ENCODE measurements around the gene PMPCA.

The PMPCA gene

DNA sequence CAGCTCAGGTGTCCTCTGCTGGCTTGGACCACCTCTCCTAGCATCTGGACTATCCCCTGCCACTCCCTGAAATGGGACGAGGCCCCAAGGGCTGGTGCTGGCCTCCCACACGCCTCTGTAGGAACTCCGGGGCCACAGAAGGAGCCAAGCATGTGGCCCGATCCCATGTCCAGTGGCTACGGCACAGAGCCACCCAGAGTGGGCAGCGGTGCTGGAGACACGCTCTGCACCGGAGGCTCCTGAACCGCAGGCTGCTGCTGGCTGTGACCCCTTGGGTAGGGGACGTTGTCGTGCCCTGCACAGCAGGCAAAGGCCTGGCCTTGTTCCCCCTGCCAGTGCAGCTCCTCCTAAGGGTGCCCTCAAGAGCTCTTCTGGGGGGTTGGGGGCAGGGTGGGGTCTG lies 30.6 kb upstream of the PMPCA start:
- Histone ChIP-seq H3K79me2 (ENCODE audit: insufficient read depth, low read length) (no peaks in the 10 kb centered on the region), H3K4me2 (ENCODE audit: low read depth, low read length, poor library complexity, severe bottlenecking) (no peak overlapping the region), H4K20me1 (ENCODE audit: low read depth, low read length) (no peaks in the 10 kb centered on the region), H3K27ac (ENCODE audit: low read depth, low read length) (no peak overlapping the region), H3K36me3 (ENCODE audit: low read length) (0 out of 2 replicates have a peak, but pooled peaks cover 4% of the 10 kb centered on the region), H3K4me3 (ENCODE audit: insufficient read depth, low read length, poor library complexity, severe bottlenecking) (no peak overlapping the region), H3K27me3 (ENCODE audit: low read length) (no peaks in the 10 kb centered on the region), H3K9me3 (ENCODE audit: insufficient read depth, low read length) (no peaks in the 10 kb centered on the region), H2AFZ (ENCODE audit: low read depth, low read length, severe bottlenecking) (no peak overlapping the region), H3F3A (ENCODE audit: insufficient read depth) (no peaks in the 10 kb centered on the region), H3K9ac (ENCODE audit: low read length) (no peak overlapping the region), H3K9me2 (replicated peaks; ENCODE audit: insufficient read depth, low read length) (no peaks in the 10 kb centered on the region)
- no peak for TF ChIP-seq EZH2phosphoT487 (conservative IDR thresholded peaks at IDR 0.05; ENCODE audit: low read length)
- TF ChIP-seq, protein P1, sequence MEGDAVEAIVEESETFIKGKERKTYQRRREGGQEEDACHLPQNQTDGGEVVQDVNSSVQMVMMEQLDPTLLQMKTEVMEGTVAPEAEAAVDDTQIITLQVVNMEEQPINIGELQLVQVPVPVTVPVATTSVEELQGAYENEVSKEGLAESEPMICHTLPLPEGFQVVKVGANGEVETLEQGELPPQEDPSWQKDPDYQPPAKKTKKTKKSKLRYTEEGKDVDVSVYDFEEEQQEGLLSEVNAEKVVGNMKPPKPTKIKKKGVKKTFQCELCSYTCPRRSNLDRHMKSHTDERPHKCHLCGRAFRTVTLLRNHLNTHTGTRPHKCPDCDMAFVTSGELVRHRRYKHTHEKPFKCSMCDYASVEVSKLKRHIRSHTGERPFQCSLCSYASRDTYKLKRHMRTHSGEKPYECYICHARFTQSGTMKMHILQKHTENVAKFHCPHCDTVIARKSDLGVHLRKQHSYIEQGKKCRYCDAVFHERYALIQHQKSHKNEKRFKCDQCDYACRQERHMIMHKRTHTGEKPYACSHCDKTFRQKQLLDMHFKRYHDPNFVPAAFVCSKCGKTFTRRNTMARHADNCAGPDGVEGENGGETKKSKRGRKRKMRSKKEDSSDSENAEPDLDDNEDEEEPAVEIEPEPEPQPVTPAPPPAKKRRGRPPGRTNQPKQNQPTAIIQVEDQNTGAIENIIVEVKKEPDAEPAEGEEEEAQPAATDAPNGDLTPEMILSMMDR (IDR thresholded peaks at IDR 0.05; ENCODE audit: insufficient read depth, low read length, poor library complexity, severe bottlenecking): no peak

DNA sequence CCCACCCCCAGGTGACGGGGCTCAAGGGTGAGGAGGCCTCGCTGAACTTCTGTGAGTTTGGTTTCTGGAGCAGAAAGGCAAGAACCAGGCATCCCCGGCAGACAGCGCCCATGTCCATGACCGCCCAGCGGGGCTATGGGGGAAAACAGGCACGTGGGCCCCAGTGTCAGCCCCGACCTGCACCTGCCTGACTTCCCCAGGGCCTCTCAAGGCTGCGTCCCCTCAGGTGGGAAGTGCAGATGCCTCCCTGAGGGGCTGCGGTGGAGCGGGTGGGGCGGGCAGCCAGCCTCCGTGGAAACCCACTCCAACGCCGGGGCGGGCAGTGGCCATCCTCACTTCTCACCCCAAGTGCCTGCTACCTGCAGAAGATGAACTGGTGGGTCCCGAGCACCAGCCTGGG lies 30.1 kb upstream of the PMPCA start:
- H3K36me3 ChIP-seq (ENCODE audit: low read length): 0 out of 2 replicates have a peak, but pooled peaks cover 4% of the 10 kb centered on the region

DNA sequence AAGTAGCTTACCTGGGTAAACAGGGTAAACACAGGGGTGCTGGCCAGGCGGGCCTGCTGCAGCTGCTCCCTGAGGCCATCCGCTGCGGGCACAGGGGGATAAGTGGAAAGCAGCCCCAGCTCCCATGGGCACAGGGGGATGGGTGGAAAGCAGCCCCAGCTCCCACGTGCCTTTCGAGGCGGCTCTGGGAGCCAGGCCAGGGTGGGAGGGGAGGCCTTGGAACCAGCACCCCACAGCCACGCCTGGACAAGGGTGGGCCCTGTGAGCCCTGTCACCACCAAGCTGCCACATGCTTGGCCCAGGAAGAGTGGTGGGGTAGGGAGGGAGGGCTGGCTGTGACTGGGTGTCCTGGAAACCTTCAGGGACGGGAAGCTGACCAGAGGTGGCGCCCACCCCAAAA lies 29.1 kb upstream of the PMPCA start:
- no peaks in the 10 kb centered on the region for H3K27me3 ChIP-seq (ENCODE audit: low read length)
- no peaks in the 10 kb centered on the region for H3K79me2 ChIP-seq (ENCODE audit: insufficient read depth, low read length)
- no peaks in the 10 kb centered on the region for H3K9me3 ChIP-seq (ENCODE audit: insufficient read depth, low read length)
- no peak overlapping the region for H3K4me3 ChIP-seq (ENCODE audit: insufficient read depth, low read length, poor library complexity, severe bottlenecking)
- H3K27ac ChIP-seq (ENCODE audit: low read depth, low read length): no peak overlapping the region
- H3F3A ChIP-seq (ENCODE audit: insufficient read depth): no peaks in the 10 kb centered on the region
- H3K9ac ChIP-seq (ENCODE audit: low read length): no peak overlapping the region
- no peak overlapping the region for H3K4me2 ChIP-seq (ENCODE audit: low read depth, low read length, poor library complexity, severe bottlenecking)
- H4K20me1 ChIP-seq (ENCODE audit: low read depth, low read length): no peaks in the 10 kb centered on the region
- H3K36me3 ChIP-seq (ENCODE audit: low read length): 0 out of 2 replicates have a peak, but pooled peaks cover 4% of the 10 kb centered on the region
- no peak overlapping the region for H2AFZ ChIP-seq (ENCODE audit: low read depth, low read length, severe bottlenecking)
- no peak for TF ChIP-seq EZH2phosphoT487 (conservative IDR thresholded peaks at IDR 0.05; ENCODE audit: low read length)
- TF ChIP-seq, protein P1 (IDR thresholded peaks at IDR 0.05; ENCODE audit: insufficient read depth, low read length, poor library complexity, severe bottlenecking): no peak
- no peaks in the 10 kb centered on the region for H3K9me2 ChIP-seq (replicated peaks; ENCODE audit: insufficient read depth, low read length)

More for the DNA sequence above, 30.1 kb upstream of the PMPCA start:
- no peaks in the 10 kb centered on the region for H3K9me2 ChIP-seq (replicated peaks; ENCODE audit: insufficient read depth, low read length)
- no peaks in the 10 kb centered on the region for H3K79me2 ChIP-seq (ENCODE audit: insufficient read depth, low read length)
- H3K4me2 ChIP-seq (ENCODE audit: low read depth, low read length, poor library complexity, severe bottlenecking): no peak overlapping the region
- no peaks in the 10 kb centered on the region for H4K20me1 ChIP-seq (ENCODE audit: low read depth, low read length)
- H2AFZ ChIP-seq (ENCODE audit: low read depth, low read length, severe bottlenecking): no peak overlapping the region
- no peaks in the 10 kb centered on the region for H3K27me3 ChIP-seq (ENCODE audit: low read length)
- no peak overlapping the region for H3K27ac ChIP-seq (ENCODE audit: low read depth, low read length)
- no peak overlapping the region for H3K4me3 ChIP-seq (ENCODE audit: insufficient read depth, low read length, poor library complexity, severe bottlenecking)
- no peak overlapping the region for H3K9ac ChIP-seq (ENCODE audit: low read length)
- TF ChIP-seq, protein P1 (IDR thresholded peaks at IDR 0.05; ENCODE audit: insufficient read depth, low read length, poor library complexity, severe bottlenecking): no peak
- TF ChIP-seq EZH2phosphoT487 (conservative IDR thresholded peaks at IDR 0.05; ENCODE audit: low read length): no peak
- no peaks in the 10 kb centered on the region for H3F3A ChIP-seq (ENCODE audit: insufficient read depth)
- no peaks in the 10 kb centered on the region for H3K9me3 ChIP-seq (ENCODE audit: insufficient read depth, low read length)

Measured in SU-DHL-6 (cell line).